HL-60 (cell line): ENCODE results near the gene SRRD.

Experiments
- GABPA ChIP-seq: IDR thresholded peaks from 2 replicates; pipeline ENCODE4 v1.6.1; 2012; ENCODE audit warnings: low read depth
- POLR2AphosphoS5 ChIP-seq: IDR thresholded peaks from 2 replicates; pipeline ENCODE4 v1.6.1; 2012; ENCODE audit warnings: low read depth
- SPI1 ChIP-seq: IDR thresholded peaks from 2 replicates; pipeline ENCODE4 v1.6.1; 2012; ENCODE audit warnings: low read depth, mild to moderate bottlenecking, borderline replicate concordance
- TF ChIP-seq, protein P1 (sequence below): IDR thresholded peaks from one replicate; pipeline ENCODE4 v1.5.1; 2011; ENCODE audit warnings: low read length, control low read depth, inconsistent platforms; ENCODE audit not compliant: insufficient read depth
- TF ChIP-seq, protein P2 (sequence below): IDR thresholded peaks from 2 replicates; pipeline ENCODE4 v1.6.1; 2012; ENCODE audit warnings: low read depth; ENCODE audit not compliant: insufficient replicate concordance

DNA sequence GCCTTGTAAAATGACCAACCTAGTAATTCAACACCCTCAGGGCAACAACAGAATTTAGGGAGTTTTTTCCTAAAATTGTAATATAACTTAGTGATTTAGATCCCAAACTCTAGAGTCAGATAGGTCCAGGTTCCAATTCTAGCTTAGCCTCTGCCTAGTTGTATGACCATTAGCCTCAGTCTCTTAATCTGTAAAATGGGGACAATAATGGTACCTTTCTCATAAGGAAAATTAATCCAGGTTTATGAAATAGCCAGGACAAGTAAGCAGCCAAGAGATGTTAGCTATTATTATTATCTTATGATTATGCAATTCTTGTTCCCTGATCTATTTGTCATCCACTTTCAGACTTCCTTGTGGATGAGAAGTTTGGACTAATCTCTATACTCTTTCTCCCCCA lies 24.5 kb downstream of the SRRD start:
- TF ChIP-seq, protein P1, sequence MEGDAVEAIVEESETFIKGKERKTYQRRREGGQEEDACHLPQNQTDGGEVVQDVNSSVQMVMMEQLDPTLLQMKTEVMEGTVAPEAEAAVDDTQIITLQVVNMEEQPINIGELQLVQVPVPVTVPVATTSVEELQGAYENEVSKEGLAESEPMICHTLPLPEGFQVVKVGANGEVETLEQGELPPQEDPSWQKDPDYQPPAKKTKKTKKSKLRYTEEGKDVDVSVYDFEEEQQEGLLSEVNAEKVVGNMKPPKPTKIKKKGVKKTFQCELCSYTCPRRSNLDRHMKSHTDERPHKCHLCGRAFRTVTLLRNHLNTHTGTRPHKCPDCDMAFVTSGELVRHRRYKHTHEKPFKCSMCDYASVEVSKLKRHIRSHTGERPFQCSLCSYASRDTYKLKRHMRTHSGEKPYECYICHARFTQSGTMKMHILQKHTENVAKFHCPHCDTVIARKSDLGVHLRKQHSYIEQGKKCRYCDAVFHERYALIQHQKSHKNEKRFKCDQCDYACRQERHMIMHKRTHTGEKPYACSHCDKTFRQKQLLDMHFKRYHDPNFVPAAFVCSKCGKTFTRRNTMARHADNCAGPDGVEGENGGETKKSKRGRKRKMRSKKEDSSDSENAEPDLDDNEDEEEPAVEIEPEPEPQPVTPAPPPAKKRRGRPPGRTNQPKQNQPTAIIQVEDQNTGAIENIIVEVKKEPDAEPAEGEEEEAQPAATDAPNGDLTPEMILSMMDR, result no peak
- TF ChIP-seq, protein P2, sequence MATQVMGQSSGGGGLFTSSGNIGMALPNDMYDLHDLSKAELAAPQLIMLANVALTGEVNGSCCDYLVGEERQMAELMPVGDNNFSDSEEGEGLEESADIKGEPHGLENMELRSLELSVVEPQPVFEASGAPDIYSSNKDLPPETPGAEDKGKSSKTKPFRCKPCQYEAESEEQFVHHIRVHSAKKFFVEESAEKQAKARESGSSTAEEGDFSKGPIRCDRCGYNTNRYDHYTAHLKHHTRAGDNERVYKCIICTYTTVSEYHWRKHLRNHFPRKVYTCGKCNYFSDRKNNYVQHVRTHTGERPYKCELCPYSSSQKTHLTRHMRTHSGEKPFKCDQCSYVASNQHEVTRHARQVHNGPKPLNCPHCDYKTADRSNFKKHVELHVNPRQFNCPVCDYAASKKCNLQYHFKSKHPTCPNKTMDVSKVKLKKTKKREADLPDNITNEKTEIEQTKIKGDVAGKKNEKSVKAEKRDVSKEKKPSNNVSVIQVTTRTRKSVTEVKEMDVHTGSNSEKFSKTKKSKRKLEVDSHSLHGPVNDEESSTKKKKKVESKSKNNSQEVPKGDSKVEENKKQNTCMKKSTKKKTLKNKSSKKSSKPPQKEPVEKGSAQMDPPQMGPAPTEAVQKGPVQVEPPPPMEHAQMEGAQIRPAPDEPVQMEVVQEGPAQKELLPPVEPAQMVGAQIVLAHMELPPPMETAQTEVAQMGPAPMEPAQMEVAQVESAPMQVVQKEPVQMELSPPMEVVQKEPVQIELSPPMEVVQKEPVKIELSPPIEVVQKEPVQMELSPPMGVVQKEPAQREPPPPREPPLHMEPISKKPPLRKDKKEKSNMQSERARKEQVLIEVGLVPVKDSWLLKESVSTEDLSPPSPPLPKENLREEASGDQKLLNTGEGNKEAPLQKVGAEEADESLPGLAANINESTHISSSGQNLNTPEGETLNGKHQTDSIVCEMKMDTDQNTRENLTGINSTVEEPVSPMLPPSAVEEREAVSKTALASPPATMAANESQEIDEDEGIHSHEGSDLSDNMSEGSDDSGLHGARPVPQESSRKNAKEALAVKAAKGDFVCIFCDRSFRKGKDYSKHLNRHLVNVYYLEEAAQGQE, result no peak
- no peak for TF ChIP-seq POLR2AphosphoS5
- TF ChIP-seq GABPA, result no peak
- no peak for TF ChIP-seq SPI1
